Mammary epithelial cell (primary cell): Measurements from ENCODE around the gene PGA4.

Source experiments
- CTCF ChIP-seq, 2 donors: IDR thresholded peaks in 1 of 2; conservative IDR thresholded peaks in 1 of 2; 2 replicates each; pipeline ENCODE4 v1.5.1; 2011 to 2012; ENCODE audit warnings: inconsistent platforms in 2 of 2, low read length in 2 of 2, mild to moderate bottlenecking in 2 of 2, control low read depth in 1 of 2, low read depth in 1 of 2; ENCODE audit not compliant: insufficient read depth in 1 of 2; ENCODE audit errors: extremely low read depth in 1 of 2
- EZH2 ChIP-seq: IDR thresholded peaks from 2 replicates; pipeline ENCODE4 v1.6.1; 2012; ENCODE audit warnings: low read length, inconsistent platforms, borderline replicate concordance

GRCh38 chr11:61174273-61174672 lies 47.9 kb upstream of the PGA4 start:
- TF ChIP-seq CTCF (conservative IDR thresholded peaks at IDR 0.05 in 1 of 2, IDR thresholded peaks at IDR 0.05 in 1 of 2; ENCODE audit: extremely low read depth in 1 of 2, insufficient read depth in 1 of 2, low read depth in 1 of 2, low read length in 2 of 2) = no peak
- no peak for TF ChIP-seq EZH2
